Smooth muscle cell (in vitro differentiated cells): ENCODE data around the gene ZMYND15. TPM values are rescaled to one million over a fixed set of nuclear protein-coding genes. Genes with fewer than 3 reads are reported as not detected.

Experiments used
- DNase-seq: peaks from one replicate; lab custom pipeline; 2025; ENCODE audit not compliant: unreplicated experiment; lab: John Stamatoyannopoulos, UW
- H2AFZ ChIP-seq: fragments of 200-600 bp; sonication (generic); 2 replicates; pipeline ENCODE4 v1.6.0; 2016; ENCODE audit warnings: antibody characterized with exemption, low read depth, mild to moderate bottlenecking
- H3F3A ChIP-seq: fragments of 200-600 bp; sonication (generic); 2 replicates; pipeline ENCODE4 v1.6.0; 2017; ENCODE audit warnings: antibody characterized with exemption, low read depth
- H3K27ac ChIP-seq: fragments of 200-600 bp; sonication (generic); 2 replicates; pipeline ENCODE4 v1.5.1; 2016; ENCODE audit warnings: low read depth, mild to moderate bottlenecking
- H3K27me3 ChIP-seq: fragments of 200-600 bp; sonication (generic); 2 replicates; pipeline ENCODE4 v1.6.1; 2016; ENCODE audit warnings: low read depth, mild to moderate bottlenecking
- H3K36me3 ChIP-seq: fragments of 200-600 bp; sonication (generic); 2 replicates; pipeline ENCODE4 v1.5.1; 2016; ENCODE audit warnings: low read depth
- H3K4me1 ChIP-seq: fragments of 200-600 bp; sonication (generic); 2 replicates; pipeline ENCODE4 v1.5.1; 2016; ENCODE audit warnings: low read depth
- H3K4me2 ChIP-seq: fragments of 200-600 bp; sonication (generic); 2 replicates; pipeline ENCODE4 v1.6.0; 2016; ENCODE audit warnings: mild to moderate bottlenecking
- H3K4me3 ChIP-seq: fragments of 200-600 bp; sonication (generic); 2 replicates; pipeline ENCODE4 v1.5.1; 2016; ENCODE audit warnings: mild to moderate bottlenecking
- H3K79me2 ChIP-seq: fragments of 200-600 bp; sonication (generic); 2 replicates; pipeline ENCODE4 v1.6.0; 2016; ENCODE audit warnings: low read depth, mild to moderate bottlenecking
- H3K9ac ChIP-seq: fragments of 200-600 bp; sonication (generic); 2 replicates; pipeline ENCODE4 v1.6.0; 2016; ENCODE audit warnings: low read depth
- H3K9me3 ChIP-seq: fragments of 200-600 bp; sonication (generic); replicated peaks from 2 replicates; pipeline ENCODE4 v1.5.1; 2016; ENCODE audit warnings: low read depth
- H4K20me1 ChIP-seq: fragments of 200-600 bp; sonication (generic); 2 replicates; pipeline ENCODE4 v1.6.0; 2016; ENCODE audit warnings: low read depth
- CTCF ChIP-seq: fragments of 200-600 bp; sonication (generic); IDR thresholded peaks from 2 replicates; pipeline ENCODE4 v1.5.1; 2017; ENCODE audit warnings: borderline replicate concordance, mild to moderate bottlenecking, antibody characterized with exemption; ENCODE audit not compliant: insufficient read depth, poor library complexity, severe bottlenecking
- WGBS: methylation state at CpG from one replicate; pipeline ENCODE4 v1.1.7; 2016; ENCODE audit warnings: low lambda C conversion rate; 5-methylcytosine and 5-hydroxymethylcytosine counted together
- polyA plus RNA-seq: library from polyadenylated mRNA; unstranded; fragments of >200 nt; fragmentation: Nextera tagmentation; extraction: Ambion mirVana; gene quantifications from 2 replicates; pipeline ENCODE4 v1.2.1, GENCODE V29; 2016
- total RNA-seq: library from RNA; depleted of rRNA; stranded (reverse); fragments of >200 nt; gene quantifications from 2 replicates; pipeline ENCODE4 v1.2.3, GENCODE V29; 2014

The ZMYND15 gene
- total and polyA plus RNA-seq, 2 experiments from 2014 or later: not detected

GRCh38 chr17:4708436-4708835, 31.2 kb upstream of the ZMYND15 start:
- no peaks in the 10 kb centered on the region for H3K9me3 ChIP-seq
- H3K79me2 ChIP-seq: peaks cover 5% of the 10 kb centered on the region
- H3K4me2 ChIP-seq: no peak overlapping the region
- H3K9ac ChIP-seq: no peak overlapping the region
- H4K20me1 ChIP-seq: no peaks in the 10 kb centered on the region
- no peaks in the 10 kb centered on the region for H3K27me3 ChIP-seq
- peaks cover 6% of the 10 kb centered on the region for H3K4me1 ChIP-seq
- no peaks in the 10 kb centered on the region for H3K36me3 ChIP-seq
- TF ChIP-seq CTCF: no peak
- whole genome bisulfite sequencing: 70% methylated on average over 8 of the region's 8 CpGs
- H2AFZ ChIP-seq: no peak overlapping the region
- H3K27ac ChIP-seq: no peak overlapping the region
- no peak overlapping the region for H3K4me3 ChIP-seq
- H3F3A ChIP-seq: no peaks in the 10 kb centered on the region
- DNase-seq: no peak

GRCh38 chr17:4709794-4710692, 29.6 kb upstream of the ZMYND15 start, which contains the start of gene ARRB2:
Gene ARRB2, plus strand, starts transcription at chr17:4710632. Its CDS starts 90 bp downstream, at chr17:4710722.
- H3K9ac ChIP-seq: peak within 1 kb of the TSS; percentile 66
- peak within 1 kb of the TSS; percentile 90 for H2AFZ ChIP-seq
- TF ChIP-seq CTCF: peak; percentile 43
- peak within 1 kb of the TSS; percentile 73 for H3K27ac ChIP-seq
- peak within 1 kb of the TSS; percentile 97 for H3K4me2 ChIP-seq
- no peaks in the 10 kb centered on the region for H4K20me1 ChIP-seq
- DNase-seq: peak; percentile 95
- H3K4me1 ChIP-seq: peaks cover 6% of the 10 kb centered on the region
- WGBS: under 1% methylated on average over 22 of the region's 67 CpGs
- H3K36me3 ChIP-seq: no peaks in the 10 kb centered on the region
- H3K4me3 ChIP-seq: peak within 1 kb of the TSS; percentile 72
- no peaks in the 10 kb centered on the region for H3K27me3 ChIP-seq
- no peaks in the 10 kb centered on the region for H3F3A ChIP-seq
- H3K79me2 ChIP-seq: no peaks in the 10 kb centered on the region
- no peaks in the 10 kb centered on the region for H3K9me3 ChIP-seq

GRCh38 chr17:4710693-4711634, 28.7 kb upstream of the ZMYND15 start:
- H3K27ac ChIP-seq: peak overlapping the region; percentile 73
- no peak for TF ChIP-seq CTCF
- 28% methylated on average over 31 of the region's 57 CpGs for WGBS

More at GRCh38 chr17:4710693-4711634, 28.7 kb upstream of the ZMYND15 start:
- H3K27me3 ChIP-seq: no peaks in the 10 kb centered on the region
- H4K20me1 ChIP-seq: no peaks in the 10 kb centered on the region
- peak overlapping the region; percentile 72 for H3K4me3 ChIP-seq
- no peaks in the 10 kb centered on the region for H3K36me3 ChIP-seq
- H3K9me3 ChIP-seq: no peaks in the 10 kb centered on the region
- peaks cover 6% of the 10 kb centered on the region for H3K4me1 ChIP-seq
- H3K4me2 ChIP-seq: peak overlapping the region; percentile 97
- peak overlapping the region; percentile 66 for H3K9ac ChIP-seq
- DNase-seq: no peak
- H3K79me2 ChIP-seq: no peaks in the 10 kb centered on the region
- peak overlapping the region; percentile 90 for H2AFZ ChIP-seq
- no peaks in the 10 kb centered on the region for H3F3A ChIP-seq
